K562 (cell line): ENCODE measurements around the gene PRICKLE2. TPM values are rescaled to one million over a fixed set of nuclear protein-coding genes. Genes with fewer than 3 reads are reported as not detected.

ENCODE experiments used
- ATAC-seq: fragments of 200-7000 bp; cut with Tn5 transposase; 3 replicates; pipeline ENCODE4 v1.9.1; 2020; ENCODE audit warnings: moderate library complexity
- BruUV-seq: library from RNA; stranded (reverse); fragments of 400-500 nt; replicated peaks from 2 replicates; lab custom pipeline; 2021; lab: Mats Ljungman, UMichigan
- CTCF ChIA-PET: fragments of 300-600 bp; formaldehyde crosslinking; extraction: SDS; loops from one replicate; lab custom pipeline; 2021; ENCODE audit warnings: low intra/inter-chr PET ratio; lab: Yijun Ruan, JAX
- POLR2A ChIA-PET: fragments of 300-600, 350-650 bp; sonication (Branson Sonifier 250); formaldehyde crosslinking; extraction: SDS; loops from one replicate; lab custom pipeline; 2021; ENCODE audit warnings: antibody characterized with exemption, inconsistent platforms; lab: Yijun Ruan, JAX
- DNase-seq, 4 experiments: peaks; one replicate each; pipeline versions ENCODE4 v3.0.0 to v3.0.0-alpha.2; 2011 to 2018; ENCODE audit warnings: low spot score in 3 of 4, mixed read lengths in 3 of 4; ENCODE audit errors: extremely low read depth in 1 of 4
- FAIRE-seq: peaks from 2 replicates; lab custom pipeline; 2011; peaks lifted over from hg19 to GRCh38; lab: Jason Lieb, UNC
- H2AFZ ChIP-seq: 2 replicates; pipeline ENCODE4 v1.6.0; 2011; ENCODE audit warnings: low read depth, low read length, control low read depth, inconsistent platforms
- H3K27ac ChIP-seq: fragments of 200-600 bp; 3 replicates; pipeline ENCODE4 v1.8.0; 2011; ENCODE audit warnings: low read depth, mild to moderate bottlenecking, control low read depth, inconsistent platforms, low read length, moderate library complexity, mixed read lengths; ENCODE audit errors: extremely low read depth
- H3K27me3 ChIP-seq, 2 experiments: fragments of 300-600 bp in 1 of 2; 2 replicates in 1 of 2; 3 replicates in 1 of 2; pipeline versions ENCODE4 v1.6.0 to v1.8.0; 2011; ENCODE audit warnings: inconsistent platforms in 2 of 2, low read length in 2 of 2, mild to moderate bottlenecking in 1 of 2, mixed read lengths in 1 of 2, moderate library complexity in 1 of 2; ENCODE audit not compliant: control insufficient read depth in 2 of 2, insufficient read depth in 2 of 2
- H3K36me3 ChIP-seq: fragments of 300-600 bp; 3 replicates; pipeline ENCODE4 v1.8.0; 2011; ENCODE audit warnings: mild to moderate bottlenecking, low read length, inconsistent platforms; ENCODE audit not compliant: control insufficient read depth, insufficient read depth
- H3K4me1 ChIP-seq, 2 experiments: fragments of 200-600 bp in 1 of 2; replicated peaks in 1 of 2; 2 replicates in 1 of 2; 3 replicates in 1 of 2; pipeline versions ENCODE4 v1.5.1 to v1.8.0; 2011; ENCODE audit warnings: inconsistent platforms in 2 of 2, low read length in 2 of 2, mild to moderate bottlenecking in 1 of 2, mixed read lengths in 1 of 2, moderate library complexity in 1 of 2; ENCODE audit not compliant: control insufficient read depth in 2 of 2, insufficient read depth in 2 of 2
- H3K4me2 ChIP-seq: 2 replicates; pipeline ENCODE4 v1.6.1; 2011; ENCODE audit warnings: low read length, control low read depth, inconsistent platforms, mixed read lengths; ENCODE audit not compliant: insufficient read depth
- H3K4me3 ChIP-seq: fragments of 200-600 bp; sonication (generic), shearing (Covaris generic); 2 replicates; pipeline ENCODE4 v1.5.1; 2016; ENCODE audit warnings: control low read depth, inconsistent platforms
- H3K79me2 ChIP-seq: fragments of 200-600 bp; 3 replicates; pipeline ENCODE4 v1.8.0; 2011; ENCODE audit warnings: low read length, inconsistent platforms; ENCODE audit not compliant: control insufficient read depth, insufficient read depth
- H3K9ac ChIP-seq, 2 experiments: 2 replicates each; pipeline versions ENCODE4 v1.6.0 to v1.6.1; 2011; ENCODE audit warnings: low read depth in 2 of 2, low read length in 2 of 2, control low read depth in 1 of 2, inconsistent platforms in 1 of 2, mild to moderate bottlenecking in 1 of 2, mixed read lengths in 1 of 2; ENCODE audit not compliant: insufficient read depth in 1 of 2
- H3K9me1 ChIP-seq: one replicate; pipeline ENCODE4 v1.6.0; 2011; ENCODE audit warnings: inconsistent platforms, mild to moderate bottlenecking, low read length, moderate library complexity; ENCODE audit not compliant: control insufficient read depth, insufficient read depth
- H3K9me3 ChIP-seq: replicated peaks from 2 replicates; pipeline ENCODE4 v1.5.1; 2011; ENCODE audit warnings: low read depth, low read length, inconsistent platforms; ENCODE audit not compliant: control insufficient read depth, insufficient read depth
- H4K20me1 ChIP-seq: replicated peaks from 2 replicates; pipeline ENCODE4 v1.6.1; 2011; ENCODE audit warnings: low read length, inconsistent platforms, mixed read lengths; ENCODE audit not compliant: control insufficient read depth, insufficient read depth
- PYGO2 ChIP-seq: fragments of 450-650 bp; IDR thresholded peaks from 2 replicates; pipeline ENCODE4 v1.6.1; 2016; ENCODE audit warnings: mild to moderate bottlenecking, missing genetic modification characterization, moderate library complexity, missing compliant biosample characterization
- ZBTB11 ChIP-seq, 3 experiments: fragments of 200-800 bp in 1 of 3; fragments of 250-450 bp in 1 of 3; fragments of 450-650 bp in 1 of 3; sonication (Bioruptor Pico) in 1 of 3; sonication (Bioruptor generic) in 1 of 3; formaldehyde crosslinking in 1 of 3; IDR thresholded peaks; 2 replicates each; pipeline versions ENCODE4 v1.6.1 to v1.8.0; 2016 to 2022; ENCODE audit warnings: mild to moderate bottlenecking in 2 of 3, missing genetic modification characterization in 2 of 3, missing compliant biosample characterization in 1 of 3, moderate library complexity in 1 of 3
- WGBS: fragments of 100-300 bp; shearing (Covaris generic); methylation state at CpG from one replicate; pipeline ENCODE4 v1.1.6; 2016; ENCODE audit warnings: low coverage, mixed read lengths; ENCODE audit not compliant: insufficient coverage; ENCODE audit errors: missing lambda C conversion rate; 5-methylcytosine and 5-hydroxymethylcytosine counted together
- in situ Hi-C: fragments of 300-500 bp; cut with MboI; formaldehyde crosslinking; loops from 4 replicates; pipeline ENCODE4 v1.15.0; 2018; ENCODE audit warnings: inconsistent platforms, mixed read lengths
- intact Hi-C: fragments of 100-400 bp; cut with micrococcal nuclease; formaldehyde crosslinking; loops from 2 replicates; pipeline ENCODE4 v1.14.2; 2022
- polyA plus RNA-seq, 8 experiments: library from polyadenylated mRNA; depleted of rRNA in 4 of 8; stranded (reverse) in 5 of 8; unstranded in 3 of 8; fragments of >200 nt; fragmentation: Nextera tagmentation in 2 of 8; fragmentation: Illumina TruSeq in 1 of 8; extraction: Ambion mirVana in 2 of 8; extraction: Trizol in 1 of 8; gene quantifications; 2 replicates each; pipeline versions ENCODE4 v1.2.1 to v1.2.3, GENCODE V29; 2011 to 2014; ENCODE audit warnings: inconsistent platforms in 1 of 8, missing spikeins in 1 of 8
- total RNA-seq, 7 experiments: library from RNA; depleted of rRNA in 6 of 7; stranded (reverse); fragments of >200 nt in 6 of 7; fragmentation: Illumina TruSeq in 2 of 7; extraction: Trizol in 2 of 7; gene quantifications; 2 replicates each; pipeline versions ENCODE4 v1.2.1 to v1.2.3, GENCODE V29; 2011 to 2021; ENCODE audit warnings: low replicate concordance in 1 of 7

PRICKLE2 gene
- total and polyA plus RNA-seq, 9 of the 15 experiments (the other 6 are each of a cell fraction or from before 2014, with no cell fraction given), result 0.07 to 0.09 TPM; not detected in 7

GRCh38 chr3:64074060-64074459 is 151.2 kb downstream of the PRICKLE2 start:
- H2AFZ ChIP-seq, result no peak overlapping the region
- no peak for ATAC-seq
- no peak overlapping the region for H3K27ac ChIP-seq
- H3K9me3 ChIP-seq, result no peaks in the 10 kb centered on the region
- H3K4me3 ChIP-seq, result no peak overlapping the region
- H3K9ac ChIP-seq, result no peak overlapping the region
- intact Hi-C loops (no loop called here), in situ Hi-C loops (no loop called here)
- CTCF ChIA-PET, result no interaction called here
- POLR2A ChIA-PET, result no interaction called here
- DNase-seq, result no peak
- no TSS peak for BruUV-seq
- H3K36me3 ChIP-seq, result no peaks in the 10 kb centered on the region
- H3K9me1 ChIP-seq, result no peaks in the 10 kb centered on the region
- no peaks in the 10 kb centered on the region for H3K4me1 ChIP-seq
- FAIRE-seq, result no peak
- no peaks in the 10 kb centered on the region for H4K20me1 ChIP-seq
- H3K4me2 ChIP-seq, result no peak overlapping the region
- WGBS, result 0% methylated on average over 3 of the region's 3 CpGs
- H3K27me3 ChIP-seq, result no peaks in the 10 kb centered on the region
- H3K79me2 ChIP-seq, result no peaks in the 10 kb centered on the region
- TF ChIP-seq ZBTB11 (CRISPR knock-in tag; IDR thresholded peaks at IDR 0.05), result peak in 1 of 3 experiments; percentile 61; a peak in 1 of 6 replicates
- TF ChIP-seq PYGO2 (tag), result no peak
- TF ChIP-seq, all 486 proteins: peak for 1
